Activated CD4-positive, alpha-beta T cell treated with anti-CD3 and anti-CD28 coated beads for 1 hour (primary cell): Measurements from ENCODE around the gene DNASE1L1.

Experiments
- DNase-seq: peaks from one replicate; pipeline ENCODE4 v3.0.0-alpha.2; 2020

The DNASE1L1 gene, protein sequence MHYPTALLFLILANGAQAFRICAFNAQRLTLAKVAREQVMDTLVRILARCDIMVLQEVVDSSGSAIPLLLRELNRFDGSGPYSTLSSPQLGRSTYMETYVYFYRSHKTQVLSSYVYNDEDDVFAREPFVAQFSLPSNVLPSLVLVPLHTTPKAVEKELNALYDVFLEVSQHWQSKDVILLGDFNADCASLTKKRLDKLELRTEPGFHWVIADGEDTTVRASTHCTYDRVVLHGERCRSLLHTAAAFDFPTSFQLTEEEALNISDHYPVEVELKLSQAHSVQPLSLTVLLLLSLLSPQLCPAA

DNA sequence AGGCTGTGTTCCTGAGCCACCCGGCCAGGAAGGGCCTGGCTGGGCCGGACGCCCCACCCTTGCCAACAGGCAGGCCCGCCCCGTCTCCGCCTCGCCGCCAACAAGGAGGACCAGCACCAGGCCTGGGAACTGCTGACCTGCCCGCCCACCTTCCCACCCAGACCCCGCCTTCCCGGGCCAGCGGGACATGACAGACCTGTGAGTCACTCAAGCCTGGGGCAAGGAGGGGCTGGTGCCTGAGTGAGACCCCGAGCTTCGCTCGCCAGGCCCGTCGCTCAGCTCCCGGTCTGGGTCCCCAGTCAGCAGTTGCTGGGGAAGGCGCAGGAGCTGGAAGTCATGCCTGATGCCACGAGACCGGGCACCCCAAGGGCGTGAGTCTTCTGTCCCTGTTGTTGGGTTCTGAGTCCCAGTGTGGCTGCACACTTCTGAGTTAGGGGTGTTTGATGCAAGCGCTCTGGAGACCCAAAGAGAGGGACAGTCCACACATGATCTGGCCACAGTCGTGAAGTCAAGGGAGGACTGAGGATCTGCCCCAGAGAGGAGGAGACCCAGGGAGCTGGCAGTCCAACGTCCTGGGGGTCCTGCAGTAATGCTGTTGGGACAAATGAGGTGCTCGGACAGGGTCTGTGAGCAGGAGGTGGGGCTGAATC is at the start of gene DNASE1L1:
Gene DNASE1L1 (minus strand): TSS at position 33 of the 650 bp plus-strand sequence. CDS start 3,686 bp downstream, outside the sequence.
- no peak for DNase-seq

DNA sequence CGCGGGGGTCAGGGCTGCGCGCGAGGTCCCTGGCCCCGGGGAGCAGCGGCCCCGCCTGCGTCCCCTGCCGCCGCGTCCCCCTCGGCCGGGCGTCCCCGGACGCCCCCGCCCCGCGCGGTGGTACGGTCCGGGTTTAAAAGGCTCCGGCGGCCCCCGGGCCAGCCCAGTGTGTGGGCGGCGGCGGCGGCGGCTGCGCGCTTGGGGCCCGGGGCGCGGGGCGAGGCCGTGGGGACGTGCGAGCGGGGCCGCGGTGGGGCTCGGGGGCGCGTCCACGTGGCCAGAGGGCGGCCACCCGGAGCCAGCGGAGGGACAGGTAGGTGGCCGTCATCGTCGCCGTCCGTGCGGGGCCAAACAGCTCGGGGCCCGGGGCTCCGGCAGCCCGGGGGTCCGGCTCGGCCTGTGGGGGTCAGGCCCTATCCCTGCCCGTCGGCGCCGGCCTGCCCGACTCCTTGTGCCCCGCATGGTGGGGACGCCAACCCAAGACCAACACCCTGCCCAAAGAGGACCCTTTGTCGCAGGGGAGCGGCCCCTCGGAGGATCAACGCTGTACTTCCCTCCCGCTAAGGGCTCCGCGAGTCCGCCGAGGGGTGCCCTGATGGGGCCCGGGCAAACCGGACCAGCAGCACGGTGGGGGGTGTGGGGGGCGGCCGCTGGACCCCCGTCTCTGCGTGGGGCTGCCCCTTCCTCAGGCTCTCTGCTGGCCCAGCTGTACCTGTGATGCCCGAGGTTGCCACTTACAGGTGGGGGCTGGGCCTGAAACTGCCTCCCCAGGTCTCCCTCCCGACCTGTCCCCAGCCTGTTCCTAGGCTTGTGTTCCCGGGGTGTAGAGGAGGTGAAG is 49.3 kb upstream of the DNASE1L1 start, which contains the start of gene PLXNA3:
Gene PLXNA3 (plus strand): TSS at position 166 of the 838 bp plus-strand sequence. CDS start 1,903 bp downstream, outside the sequence.
- DNase-seq = peak; percentile 60

DNA sequence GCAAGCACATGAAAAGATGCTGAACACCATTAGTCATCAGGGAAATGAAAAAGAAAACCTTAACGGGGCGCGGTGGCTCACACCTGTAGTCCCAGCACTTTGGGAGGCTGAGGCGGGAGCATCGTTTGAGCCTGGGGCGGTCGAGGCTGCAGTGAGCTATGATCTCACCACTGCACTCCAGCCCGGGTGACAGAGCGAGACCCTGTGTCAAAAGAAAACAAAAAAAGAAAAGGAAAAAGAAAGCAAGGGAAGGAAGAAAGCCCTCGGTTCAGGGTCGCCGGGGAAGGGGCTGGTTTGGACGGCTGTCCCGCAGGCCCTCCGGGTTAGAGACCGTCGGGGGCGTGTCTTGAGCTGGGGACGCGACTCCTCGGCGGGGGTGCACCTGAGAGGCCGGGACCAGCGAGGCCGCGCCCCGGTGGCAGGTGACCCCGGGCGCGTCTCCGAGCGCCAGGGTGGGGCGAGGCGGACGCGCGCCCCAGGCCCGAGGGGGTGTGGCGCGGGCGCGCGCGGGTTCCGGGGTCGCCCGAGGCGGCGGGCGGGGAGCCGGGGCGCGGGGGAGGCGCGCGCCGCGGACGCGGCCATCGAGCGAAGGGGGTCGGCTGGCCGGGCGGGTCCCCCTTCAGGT is 48.5 kb upstream of the DNASE1L1 start:
- no peak for DNase-seq

DNA sequence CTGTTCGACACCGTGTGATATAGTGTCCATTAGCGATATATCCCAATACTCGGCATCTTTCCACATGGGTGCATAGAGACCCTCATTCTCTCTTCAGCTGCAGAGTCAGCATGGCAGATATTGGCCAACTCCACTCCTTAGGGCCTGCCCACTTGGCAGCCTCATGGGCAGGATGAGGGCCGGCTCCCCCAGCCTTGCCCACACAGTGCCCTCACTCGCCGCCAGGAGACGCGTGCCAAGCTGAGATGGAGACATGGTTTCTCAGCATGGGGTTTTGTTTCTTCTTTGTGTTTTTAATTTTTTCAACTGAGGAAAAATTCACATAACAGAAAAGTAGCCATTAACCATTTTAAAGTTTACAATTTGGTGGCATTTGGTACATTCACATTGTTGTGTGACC is 43.8 kb upstream of the DNASE1L1 start:
- no peak for DNase-seq

DNA sequence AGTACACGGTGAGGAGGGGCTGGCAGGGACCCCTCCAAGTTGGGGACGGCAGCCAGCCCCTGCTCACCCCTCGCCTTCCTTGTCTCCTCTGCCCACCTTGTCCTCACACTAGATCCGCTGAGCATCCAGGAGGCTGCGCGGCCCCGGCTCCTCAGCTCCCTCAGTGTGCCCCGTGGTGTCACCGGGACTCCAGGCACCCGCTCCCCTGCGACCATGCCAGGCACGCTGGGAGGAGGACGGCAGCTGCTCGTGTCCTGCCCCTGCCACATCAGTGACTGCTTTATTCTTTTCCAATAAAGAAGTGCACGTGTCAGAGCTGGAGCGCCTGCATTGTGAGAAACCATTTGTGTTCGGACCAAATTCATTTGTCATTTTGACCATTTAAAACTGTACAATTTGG is 41.3 kb upstream of the DNASE1L1 start:
- DNase-seq = no peak

DNA sequence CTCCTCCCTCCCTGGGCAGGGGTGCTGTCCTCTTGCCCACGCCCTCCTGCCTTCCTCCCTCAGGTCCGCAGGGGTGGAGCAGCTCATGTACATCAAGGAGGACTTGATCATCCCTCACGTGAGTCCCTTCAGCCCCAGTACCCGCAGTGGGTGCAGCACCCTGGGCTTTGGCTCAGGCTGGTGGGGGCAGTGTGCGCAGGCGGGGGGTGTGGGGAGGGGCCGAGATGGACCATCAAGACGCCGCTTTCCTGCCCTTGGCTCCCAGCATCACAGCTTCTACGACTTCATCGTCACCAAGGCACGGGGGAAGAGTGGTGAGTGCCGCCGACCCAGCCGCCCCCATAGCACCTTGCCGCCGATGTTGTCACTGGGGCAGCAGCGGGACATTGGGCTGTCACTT is 40.6 kb upstream of the DNASE1L1 start:
- no peak for DNase-seq

DNA sequence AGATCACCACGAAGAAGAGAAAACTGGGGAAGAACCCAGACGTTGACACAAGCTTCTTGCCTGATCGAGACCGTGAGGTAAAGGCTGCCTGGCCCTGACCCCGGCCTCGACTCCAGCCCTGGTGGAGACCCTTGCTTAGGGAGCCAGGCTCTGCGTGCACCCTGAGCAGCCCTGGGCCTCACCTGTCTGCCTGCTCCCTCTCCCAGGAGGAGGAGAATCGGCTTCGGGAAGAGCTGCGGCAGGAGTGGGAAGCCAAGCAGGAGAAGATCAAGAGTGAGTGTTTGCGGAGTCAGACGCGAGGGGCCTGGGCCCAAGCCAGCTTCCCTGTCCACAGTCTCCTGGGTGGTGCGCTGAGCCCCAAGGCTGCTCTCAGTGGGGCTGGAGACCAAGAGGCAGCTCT is 39.4 kb upstream of the DNASE1L1 start:
- DNase-seq = no peak

DNA sequence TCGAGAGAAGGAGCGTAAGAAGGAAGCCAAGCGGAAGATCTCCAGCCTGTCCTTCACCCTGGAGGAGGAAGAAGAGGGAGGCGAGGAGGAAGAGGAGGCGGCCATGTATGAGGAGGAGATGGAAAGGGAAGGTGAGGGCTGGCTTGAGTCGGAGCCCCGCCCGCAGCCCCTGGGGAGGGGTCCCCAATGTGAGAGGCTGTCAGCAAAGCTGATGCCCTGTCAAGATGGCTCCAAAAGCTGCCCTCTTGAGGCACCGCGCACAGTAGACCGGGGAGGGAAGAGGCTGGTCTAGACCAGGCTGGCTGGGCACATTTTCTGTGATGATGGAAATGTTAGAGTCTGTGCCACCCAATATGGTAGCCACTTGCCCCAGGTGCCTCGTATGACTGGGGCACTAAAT is 37.4 kb upstream of the DNASE1L1 start:
- DNase-seq = no peak

DNA sequence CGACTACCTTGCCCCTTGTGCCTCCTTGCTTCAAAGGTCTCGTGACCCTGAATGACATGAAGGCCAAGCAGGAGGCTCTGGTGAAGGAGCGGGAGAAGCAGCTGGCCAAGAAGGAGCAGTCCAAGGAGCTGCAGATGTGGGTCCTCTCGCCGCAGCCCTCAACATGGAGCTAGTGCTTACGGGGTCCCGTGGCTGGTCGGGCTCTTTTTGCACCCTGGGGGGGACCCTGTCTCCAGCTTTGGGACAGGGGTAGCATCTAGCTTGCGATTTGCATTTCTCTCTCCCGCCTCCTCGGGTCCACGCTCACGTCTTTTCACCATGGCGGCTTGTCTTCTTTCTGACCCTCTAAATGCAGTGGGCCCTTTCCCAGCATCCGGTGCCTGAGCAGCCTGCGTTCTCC is 36.7 kb upstream of the DNASE1L1 start:
- DNase-seq = no peak

DNA sequence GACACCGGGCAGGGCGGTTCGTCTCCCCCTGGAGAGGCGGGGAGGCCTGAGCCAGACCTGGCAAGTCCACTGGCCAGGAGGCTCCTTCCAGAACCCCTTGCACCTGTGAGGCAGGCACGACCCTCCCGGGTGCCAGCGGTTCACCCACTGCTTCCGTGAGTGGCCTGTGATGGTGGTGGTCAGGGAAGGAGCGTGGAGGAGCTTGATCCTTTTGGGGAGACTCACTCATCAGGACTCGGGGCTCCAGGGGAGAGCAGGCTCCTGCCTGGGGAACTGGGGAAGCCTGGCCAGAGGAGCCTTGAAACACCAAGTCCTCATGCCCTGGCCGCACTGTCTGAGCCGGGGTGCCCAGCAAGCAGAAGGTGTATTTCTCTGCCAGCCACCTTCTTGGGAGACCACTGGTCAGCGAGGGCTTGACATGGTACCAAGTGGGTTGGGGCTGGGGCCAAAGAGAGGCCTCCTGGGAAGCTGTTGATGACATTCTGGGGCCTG is 35.7 kb upstream of the DNASE1L1 start:
- no peak for DNase-seq

DNA sequence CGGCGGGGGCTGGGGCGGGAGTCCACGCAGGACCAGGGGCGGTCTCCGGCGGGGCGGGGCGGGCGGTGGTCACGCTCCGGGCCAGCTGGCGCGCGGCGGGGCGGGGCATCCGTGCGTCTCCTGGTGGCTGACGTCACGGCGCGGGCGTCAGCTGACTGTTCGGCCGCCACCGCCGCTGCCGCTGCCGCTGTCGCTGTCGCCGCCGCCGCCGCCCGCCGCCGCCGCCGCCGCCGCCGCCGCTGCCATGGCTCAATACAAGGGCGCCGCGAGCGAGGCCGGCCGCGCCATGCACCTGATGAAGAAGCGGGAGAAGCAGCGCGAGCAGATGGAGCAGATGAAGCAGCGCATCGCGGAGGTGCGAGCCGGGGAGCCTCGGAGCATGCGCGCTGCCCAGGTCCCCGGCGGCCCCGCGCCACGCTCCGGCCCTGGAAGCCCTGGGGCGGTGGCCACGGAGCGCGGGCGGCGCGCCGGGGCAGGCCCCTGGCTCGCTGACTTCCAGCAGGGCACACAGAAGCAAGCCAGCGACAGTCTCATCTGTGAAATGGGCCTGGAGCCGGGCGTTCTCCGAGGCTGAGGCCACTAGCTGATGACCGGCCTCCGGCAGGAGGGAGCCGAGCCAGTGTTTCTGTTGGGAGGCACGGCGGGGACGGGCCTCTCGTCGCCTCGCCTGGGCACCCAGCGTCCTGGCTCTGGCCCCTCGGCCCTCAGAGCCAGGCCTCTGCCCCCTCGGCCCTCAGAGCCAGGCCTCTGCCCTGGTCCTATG is 35.1 kb upstream of the DNASE1L1 start, which contains the start of gene FAM50A:
Gene FAM50A (plus strand): TSS at position 150 of the 763 bp plus-strand sequence. CDS start 95 bp downstream, at position 245.
- peak; percentile 39 for DNase-seq

DNA sequence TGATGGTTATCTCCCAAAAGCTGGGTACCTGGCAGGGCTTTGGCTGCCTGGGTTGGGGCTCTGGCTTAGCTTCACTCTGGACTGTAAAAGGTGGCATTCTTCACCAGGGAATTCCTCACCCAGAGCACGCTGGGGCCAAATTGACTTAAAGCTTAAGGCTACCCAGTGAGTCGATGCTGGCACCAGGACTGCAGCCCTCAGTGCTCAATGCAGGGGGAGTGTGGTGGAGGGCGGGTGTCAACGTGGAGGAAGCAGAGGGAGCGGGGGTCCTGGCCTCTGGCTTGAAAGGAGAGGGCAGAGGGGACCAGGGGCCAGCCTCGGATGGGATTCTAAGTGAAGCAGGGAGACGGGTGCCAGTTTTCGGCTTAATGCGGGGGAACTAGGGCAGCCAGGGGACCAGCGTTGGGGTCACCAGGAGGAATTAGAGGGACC is 34.4 kb upstream of the DNASE1L1 start:
- no peak for DNase-seq

DNA sequence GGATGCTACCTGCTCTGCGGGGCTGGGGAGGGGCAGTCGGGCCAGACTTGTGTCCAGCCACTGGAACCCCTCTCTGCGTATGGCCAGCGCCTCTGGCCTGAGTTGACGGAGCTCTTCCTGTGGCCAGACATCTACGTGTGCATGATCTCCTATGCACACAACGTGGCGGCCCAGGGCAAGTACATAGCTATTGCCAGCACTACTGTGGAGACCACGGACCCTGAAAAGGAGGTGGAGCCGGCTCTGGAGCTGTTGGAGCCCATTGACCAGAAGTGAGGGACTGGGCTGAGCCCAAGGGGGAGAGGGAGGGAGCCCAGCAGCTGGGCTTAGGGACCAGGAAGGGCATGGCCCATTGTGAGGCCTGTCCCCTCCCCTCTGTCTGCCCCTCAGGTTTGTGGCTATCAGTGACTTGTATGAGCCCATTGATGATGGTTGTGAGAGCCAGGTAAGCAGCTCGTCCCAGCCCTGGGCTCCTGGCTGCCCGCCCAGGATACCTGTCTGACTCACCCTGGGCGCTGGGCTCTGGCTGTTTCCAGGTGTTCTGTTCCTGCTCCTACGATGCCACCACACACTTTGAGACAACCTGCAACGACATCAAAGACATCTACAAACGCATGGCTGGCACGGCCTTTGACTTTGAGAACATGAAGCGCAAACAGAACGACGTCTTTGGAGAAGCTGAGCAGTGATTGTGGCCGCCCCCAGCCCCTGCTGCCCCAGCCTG is 33.1 kb upstream of the DNASE1L1 start:
- DNase-seq = no peak

DNA sequence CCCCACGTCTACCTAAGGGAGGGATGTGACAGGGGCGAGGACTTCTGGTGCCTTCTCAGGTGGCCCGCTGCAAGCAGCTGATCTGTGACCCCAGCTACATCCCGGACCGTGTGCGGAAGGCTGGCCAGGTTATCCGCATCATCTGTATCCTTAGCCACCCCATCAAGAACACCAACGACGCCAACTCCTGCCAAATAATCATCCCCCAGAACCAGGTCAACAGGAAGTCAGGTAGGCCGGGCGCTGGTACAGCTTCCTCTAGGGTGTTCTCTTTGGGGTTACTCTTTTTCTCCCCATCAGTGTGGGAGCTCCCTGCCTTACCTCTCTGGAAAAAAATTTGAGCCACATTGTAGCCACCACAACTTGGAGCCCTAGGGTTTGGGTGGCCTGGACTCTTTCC is 32.5 kb upstream of the DNASE1L1 start:
- DNase-seq = no peak

DNA sequence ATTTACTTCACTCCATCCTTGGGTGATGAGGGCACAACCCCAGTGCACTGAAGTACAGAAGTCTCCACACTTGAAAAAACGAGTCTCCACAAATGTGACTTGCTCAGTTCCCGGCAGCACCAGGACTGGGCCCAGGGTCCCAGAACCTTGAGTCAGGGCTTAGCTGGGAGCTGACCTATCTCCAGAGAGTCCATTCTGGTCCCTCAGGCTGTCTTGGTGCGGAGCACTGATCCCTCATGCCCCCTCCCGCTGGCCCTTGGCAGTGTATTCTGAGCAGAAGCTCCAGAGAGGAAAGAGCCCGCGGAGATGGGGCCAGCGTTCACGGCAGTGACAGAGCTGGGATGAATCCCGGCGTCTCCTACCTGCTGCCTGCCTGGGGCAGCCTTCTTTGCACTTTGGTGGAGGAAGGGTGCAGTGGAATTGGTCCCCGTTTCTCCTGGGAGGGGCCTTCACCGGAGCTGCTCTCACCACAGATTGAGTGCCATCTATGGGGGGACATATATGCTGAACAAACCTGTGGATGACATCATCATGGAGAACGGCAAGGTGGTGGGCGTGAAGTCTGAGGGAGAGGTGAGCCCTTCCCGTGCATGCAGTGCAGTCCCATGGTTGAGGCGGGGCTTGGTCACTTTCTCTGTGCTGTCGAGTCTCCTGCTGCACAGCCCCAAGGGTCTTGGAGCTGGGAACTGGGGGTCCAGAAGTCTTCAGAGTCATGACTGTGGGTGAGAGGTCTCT is 31.7 kb upstream of the DNASE1L1 start:
- DNase-seq = no peak

DNA sequence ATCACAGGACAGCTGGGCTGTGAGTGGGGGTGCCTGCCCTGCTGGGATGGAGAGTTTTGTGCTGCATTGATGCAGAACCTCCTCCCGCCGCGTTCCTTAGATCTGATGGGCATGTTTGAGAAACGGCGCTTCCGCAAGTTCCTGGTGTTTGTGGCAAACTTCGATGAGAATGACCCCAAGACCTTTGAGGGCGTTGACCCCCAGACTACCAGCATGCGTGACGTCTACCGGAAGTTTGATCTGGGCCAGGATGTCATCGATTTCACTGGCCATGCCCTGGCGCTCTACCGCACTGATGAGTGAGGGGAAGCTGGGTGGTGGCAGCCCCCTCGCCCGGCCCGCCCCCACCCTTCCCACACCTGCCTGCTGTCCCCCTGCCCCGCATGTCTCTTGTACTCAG is 30.8 kb upstream of the DNASE1L1 start:
- DNase-seq = no peak

DNA sequence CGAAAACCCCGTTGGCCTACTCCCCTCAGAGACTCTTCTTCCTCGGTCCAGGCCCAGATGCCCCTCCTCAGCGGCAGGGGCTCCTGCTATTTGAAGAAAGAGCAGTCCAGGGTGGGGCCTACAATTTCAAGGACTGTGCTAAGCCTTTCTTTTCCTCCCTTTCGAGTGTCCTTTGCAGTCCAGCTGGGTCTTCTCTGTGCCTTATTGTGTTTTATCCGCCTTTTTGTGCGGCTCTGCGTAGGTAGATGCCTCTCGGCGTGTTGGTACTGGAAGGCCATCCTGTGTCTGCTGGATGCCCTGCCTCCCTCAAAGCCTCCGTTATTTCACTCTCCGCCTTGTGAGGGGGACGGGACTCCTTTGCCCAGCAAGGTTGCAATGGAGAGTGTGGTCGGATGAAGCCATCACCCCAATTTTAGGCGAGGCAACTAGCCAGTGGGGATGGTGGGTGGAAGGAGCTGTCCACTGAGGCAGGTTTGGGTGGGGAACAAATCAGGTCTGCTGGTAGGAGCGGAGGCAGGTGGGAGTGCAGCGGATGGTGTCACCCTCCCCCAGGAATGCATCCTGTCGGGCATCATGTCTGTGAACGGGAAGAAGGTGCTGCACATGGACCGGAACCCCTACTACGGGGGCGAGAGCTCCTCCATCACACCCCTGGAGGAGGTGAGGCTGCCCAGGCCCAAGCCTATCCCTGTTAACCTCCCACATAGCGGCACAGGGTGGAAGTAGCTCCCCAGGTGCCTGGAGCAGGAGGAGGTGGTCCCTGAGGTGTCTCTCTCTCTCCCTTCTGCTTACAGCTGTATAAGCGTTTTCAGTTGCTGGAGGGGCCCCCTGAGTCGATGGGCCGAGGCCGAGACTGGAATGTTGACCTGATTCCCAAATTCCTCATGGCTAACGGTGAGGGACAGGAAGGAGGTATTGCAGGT is 29.2 kb upstream of the DNASE1L1 start:
- DNase-seq = no peak

DNA sequence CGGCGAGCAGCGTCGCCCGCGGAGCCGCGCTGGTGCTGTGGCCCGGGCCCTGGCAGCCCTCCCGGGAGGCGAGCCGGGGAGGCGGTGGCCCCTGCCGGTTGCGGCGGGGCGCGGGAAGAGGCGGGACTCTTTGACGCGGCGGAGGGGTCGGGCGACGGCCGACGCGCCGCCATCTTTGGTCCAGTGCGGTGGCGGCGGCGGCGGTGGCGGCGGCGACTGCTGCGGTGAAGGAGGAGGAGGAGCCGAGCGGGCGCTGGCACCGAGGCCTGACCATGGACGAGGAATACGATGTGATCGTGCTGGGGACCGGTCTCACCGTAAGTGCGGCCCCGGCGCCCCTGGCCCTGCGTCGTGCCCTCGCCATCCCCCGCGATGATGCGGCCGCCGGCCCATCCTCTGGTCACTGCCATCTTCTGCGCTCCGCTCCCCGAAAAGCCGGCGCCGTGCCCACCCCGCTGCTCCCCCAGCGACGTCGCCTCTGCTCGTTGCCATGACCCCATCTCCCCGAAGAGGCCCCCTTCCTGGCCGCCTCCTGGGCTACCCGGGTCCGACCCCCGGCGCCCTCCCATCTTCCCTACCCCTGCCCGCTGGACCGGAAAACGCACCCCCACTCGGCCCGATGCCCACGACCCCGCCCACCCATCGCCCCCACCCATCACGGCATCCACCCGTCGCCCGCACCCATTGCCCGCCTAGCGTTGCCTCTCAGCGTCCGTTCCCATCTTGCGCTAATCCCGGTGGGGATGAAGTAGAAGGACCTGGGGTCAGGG is 28.1 kb upstream of the DNASE1L1 start, which contains the start of gene GDI1:
Gene GDI1 (plus strand): TSS at position 172 of the 770 bp plus-strand sequence. CDS start 101 bp downstream, at position 273.
- peak; percentile 32 for DNase-seq
